ENCODE measurements around the gene COL18A1.

Gene COL18A1

GRCh38 chr21:45470773-45471524 is 66.0 kb downstream of the COL18A1 start:
- DNase-seq = peak; percentile 41

- DNase-seq = no peak
Measured at GRCh38 chr21:45471525-45472221, 66.7 kb downstream of the COL18A1 start.

DNA sequence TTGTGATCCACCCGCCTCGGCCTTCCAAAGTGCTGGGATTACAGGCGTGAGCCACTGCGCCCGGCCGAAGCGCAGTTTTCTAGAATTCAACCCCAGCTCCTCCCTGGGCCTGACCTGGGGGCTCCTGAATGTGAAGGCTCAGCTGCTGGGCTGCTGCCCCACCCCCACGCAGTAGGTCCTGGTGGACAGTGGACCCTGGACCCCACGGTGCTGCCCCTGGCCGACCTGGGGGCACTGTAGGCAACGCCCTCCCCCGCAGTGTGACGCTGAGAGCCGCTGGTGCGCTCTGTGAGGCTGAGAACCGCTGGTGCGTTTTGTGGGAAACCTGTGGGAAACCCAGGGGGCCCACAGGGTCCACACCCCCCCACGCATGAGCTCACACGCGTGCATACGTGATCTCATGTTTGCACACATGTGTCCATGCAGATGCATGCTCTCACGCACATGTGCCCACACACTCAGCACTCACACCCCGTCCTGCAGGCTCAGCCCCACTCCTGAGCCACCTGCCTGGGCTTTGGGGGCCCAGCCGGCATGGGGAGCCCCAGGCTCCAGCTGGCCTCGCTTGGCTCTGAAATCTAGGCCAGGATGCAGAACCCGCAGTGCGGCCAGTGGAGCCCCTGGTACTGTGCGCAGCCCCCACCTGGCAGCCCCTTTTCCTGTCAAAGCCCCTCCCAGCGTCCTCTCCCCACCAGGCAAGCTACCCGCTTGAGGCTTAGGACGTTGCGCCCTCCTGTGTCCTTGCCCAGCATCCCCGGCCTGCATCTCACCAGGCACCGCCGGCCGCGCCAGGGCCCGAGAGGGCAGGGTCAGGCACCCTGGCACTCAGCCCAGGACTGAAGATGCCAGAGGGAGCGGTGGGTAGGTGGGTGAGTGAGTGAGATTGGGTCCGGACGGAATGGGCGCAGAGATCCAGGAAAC is 67.7 kb downstream of the COL18A1 start:
- DNase-seq = no peak

GRCh38 chr21:45473496-45474322 is 68.7 kb downstream of the COL18A1 start:
- DNase-seq = no peak

DNA sequence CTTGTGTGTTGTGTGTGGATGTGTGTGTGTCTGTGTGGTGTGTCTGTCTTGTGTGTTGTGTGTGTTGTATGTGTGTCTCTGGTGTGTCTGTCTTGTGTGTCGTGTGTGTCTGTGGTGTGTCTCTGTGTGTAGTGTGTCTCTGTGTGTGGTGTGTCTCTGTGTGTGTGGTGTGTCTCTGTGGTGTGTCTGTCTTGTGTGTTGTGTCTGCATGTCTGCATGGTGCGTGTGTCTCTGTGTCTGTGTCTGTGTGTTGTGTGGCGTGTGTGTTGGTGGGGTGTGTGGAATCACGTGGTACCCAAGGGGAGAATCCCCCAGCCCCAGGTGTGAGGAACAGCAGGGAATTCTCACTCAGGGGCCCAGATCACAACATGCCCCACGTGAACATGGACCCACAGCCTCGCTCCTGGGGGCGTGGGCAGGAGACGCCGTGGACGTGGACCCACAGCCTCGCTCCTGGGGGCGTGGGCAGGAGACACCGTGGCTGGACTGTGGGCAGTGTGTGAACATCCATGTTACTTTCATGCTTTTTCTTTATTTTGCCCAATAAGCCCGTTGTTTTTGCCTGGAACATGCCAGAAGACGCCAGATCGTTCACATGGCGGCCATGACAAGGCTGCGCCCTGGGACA is 69.5 kb downstream of the COL18A1 start:
- no peak for DNase-seq

DNA sequence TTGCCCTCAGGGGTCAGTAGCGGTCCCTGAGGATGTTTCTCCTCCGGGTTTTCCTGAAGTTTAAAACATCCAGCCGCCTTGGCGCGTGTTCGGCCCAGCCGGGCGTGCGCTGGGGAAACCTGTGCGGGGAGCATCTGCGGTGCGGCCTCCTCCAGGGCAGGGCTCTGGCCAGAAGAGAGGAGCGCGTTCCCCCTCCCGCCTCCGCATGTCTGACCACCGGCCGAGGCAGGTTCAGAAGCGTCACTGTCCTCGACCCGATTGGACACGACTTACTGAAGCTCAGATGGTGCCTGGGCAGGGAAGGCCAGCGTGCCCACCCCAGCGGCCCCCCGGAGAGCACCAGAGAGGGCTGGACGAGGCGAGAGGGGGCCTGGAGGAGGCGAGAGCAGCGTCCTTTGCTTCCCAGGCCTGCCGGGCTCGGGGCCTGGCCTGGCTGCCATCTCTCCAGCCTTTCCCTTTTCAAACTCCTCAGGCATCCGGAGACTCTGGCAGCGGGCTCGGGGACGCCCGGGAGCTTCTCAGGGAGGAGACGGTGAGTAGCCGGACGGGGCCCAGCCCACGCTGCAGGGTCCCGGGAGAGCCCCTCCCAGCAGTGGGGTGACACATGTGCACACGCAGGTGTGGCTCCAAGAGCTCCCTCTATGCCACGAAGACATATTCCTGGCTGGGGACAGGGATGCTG is 70.2 kb downstream of the COL18A1 start:
- no peak for DNase-seq

DNA sequence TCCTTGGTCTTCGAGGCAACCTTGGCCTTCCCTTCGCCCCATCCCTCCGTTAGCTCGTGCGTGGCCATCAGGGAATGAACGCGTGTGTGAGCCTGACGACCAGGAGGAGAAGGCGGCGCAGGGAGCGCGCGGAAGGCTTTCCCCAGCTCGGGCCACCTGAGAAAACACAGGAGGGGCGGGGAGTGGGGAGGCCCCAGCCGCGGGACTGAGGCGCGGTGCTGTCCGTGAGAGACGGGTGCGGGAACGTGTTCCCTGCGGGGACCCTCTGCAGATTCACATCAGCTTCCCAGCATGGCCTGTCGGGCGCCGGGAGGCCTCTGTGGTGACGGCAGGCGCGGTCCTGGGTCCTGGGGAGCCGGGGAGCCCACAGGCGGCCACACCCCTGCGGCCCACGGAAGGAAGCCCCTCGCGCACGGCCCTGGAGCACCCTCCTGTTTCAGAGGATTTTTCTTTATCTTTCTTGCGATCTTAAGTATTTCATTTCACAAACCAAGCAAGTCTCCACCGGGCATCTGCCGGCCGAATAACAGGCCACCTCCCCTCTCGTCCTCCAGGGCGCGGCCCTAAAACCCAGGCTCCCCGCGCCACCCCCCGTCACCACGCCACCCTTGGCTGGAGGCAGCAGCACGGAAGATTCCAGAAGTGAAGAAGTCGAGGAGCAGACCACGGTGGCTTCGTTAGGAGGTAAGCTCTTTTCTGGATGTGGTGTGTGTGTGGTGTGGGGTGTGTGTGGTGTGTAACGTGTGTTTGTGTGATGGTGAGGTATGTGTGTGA is 71.0 kb downstream of the COL18A1 start:
- no peak for DNase-seq

- DNase-seq = no peak
Measured at GRCh38 chr21:45476582-45476981, 71.6 kb downstream of the COL18A1 start.

DNA sequence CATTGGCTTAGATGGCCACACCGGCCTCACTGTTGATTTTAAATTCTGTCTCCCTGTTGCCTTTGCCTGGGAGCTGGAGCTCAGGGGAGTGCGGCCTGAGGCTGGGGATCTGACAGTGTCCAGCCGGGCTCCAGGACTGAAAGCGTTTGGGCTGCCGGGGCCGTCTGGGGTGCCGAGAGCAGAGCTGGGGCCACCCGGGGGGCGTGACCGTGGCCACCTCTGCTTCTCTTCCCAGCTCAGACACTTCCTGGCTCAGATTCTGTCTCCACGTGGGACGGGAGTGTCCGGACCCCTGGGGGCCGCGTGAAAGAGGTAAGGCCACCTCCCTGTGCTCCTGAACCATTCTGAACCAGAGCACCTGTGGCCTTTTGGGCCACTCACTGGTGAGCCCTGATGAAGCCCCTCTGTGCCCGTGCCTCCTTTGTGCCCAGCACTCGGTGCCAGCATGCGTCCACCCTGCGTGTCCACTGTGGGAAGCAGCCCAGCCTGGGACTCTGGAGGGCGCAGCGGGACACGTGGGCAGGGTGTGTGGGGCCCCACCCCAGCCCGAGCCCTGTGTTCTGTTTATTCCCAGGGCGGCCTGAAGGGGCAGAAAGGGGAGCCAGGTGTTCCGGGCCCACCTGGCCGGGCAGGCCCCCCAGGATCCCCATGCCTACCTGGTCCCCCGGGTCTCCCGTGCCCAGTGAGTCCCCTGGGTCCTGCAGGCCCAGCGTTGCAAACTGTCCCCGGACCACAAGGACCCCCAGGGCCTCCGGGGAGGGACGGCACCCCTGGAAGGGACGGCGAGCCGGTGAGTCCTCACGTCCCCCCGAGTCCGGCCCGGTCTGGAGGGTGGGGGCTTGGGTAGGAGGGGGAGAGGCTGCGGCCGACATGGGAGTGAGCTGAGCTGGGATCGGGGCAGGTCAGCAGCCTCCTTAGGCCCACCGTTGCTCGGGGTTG is 72.5 kb downstream of the COL18A1 start:
- no peak for DNase-seq

DNA sequence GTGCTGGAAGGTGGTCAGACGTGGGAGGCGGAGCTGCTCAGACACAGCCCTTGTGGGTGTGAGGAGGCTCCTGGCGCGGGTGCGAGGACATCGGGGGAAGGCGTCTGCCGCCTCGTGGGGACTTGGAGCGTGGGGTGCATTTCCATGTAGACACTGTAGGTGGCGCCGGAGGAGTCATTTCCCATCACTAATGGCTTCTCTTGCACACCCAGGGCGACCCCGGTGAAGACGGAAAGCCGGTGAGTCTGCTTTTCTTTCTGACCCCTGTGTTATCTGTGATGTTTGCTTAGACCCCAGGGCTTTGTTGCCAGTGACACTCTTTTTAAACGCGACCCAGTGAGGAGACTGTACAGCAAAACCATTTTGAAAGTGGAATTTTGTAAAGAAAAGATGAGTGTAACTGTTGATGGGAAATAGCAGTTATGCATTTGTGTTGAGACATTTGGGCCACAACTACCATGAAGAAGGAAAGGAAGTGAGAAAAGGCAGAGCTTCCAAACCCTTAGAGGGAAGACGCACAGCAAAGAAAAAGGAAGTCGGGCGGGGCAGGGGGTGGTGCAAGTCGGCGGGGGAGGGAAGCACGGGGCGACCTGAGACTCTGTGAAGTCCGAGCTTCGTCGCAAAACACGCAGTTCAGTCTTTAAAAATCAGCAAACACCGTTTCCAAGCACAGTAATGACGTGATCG is 73.3 kb downstream of the COL18A1 start:
- DNase-seq = peak; percentile 85

DNA sequence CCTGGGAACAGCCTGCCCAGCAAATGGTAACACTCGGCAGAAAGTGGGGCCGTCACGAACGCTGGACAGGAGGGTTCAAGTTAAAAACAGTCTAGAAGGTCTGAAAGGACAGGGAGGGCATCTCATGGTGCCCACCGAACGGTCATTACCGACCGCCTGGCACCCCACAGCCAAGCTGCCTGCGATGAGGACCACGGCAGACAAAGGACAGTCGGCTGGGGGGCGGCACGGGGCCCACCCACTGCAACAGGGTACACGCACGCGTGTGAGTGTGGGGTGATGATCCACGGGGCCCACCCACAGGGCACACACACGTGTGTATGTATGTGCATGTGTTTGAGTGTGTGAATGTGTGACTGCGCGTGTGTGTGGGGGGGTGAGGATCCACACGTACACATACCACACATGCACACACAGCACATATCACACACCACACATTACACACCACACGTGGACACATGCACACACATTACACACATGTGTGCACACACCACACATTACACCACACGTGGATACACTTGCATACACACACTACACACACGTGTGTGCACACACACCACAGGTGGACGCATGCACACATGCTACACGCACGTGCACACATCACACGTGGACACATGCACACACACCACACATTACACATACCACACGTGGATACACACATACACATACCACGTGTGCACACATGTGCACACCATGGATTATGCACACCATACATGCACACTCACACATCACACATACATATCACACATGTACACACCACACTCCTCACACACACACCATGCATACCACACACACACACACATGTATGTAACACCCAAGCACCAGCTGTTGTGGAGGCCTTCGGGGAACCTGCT is 74.1 kb downstream of the COL18A1 start:
- no peak for DNase-seq

- DNase-seq = no peak
Measured at GRCh38 chr21:45479691-45480675, 75.0 kb downstream of the COL18A1 start.

DNA sequence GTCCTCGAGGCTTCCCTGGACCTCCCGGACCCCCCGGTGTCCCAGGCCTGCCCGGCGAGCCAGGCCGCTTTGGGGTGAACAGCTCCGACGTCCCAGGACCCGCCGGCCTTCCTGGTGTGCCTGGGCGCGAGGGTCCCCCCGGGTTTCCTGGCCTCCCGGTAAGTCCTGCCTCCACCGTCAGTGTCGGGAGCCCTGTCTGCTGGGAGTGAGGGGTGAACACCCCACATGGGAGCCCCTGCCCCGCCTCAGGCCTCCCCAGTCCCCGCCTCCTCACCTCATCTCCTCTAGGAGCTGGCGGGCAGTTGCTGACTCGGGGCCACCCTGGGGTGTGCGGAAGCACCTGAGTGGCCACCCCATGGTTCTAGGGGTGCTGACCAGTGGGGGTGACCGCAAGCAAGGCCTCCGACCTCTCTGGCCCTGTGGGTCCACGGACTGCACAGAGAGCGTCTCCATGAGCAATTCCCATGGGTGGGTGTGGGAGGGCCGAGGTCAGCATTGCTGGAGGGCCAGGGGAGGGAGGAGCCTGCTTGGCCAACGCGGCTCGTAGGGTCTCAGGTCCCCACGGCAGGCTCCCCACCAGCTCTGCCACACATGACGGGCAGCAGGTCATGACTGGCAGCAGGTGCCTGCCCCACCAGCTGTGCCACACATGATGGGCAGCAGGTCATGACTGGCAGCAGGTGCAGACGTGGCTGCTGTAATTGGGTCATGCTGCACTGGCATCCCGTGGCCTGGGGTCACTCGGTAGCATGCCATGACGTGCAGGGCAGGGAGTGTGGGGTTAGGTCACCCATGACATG is 75.9 kb downstream of the COL18A1 start:
- DNase-seq = no peak

- DNase-seq = no peak
Measured at GRCh38 chr21:45481566-45481965, 76.6 kb downstream of the COL18A1 start.
